ENCODE results near the gene DCLRE1B. TPM values are rescaled to one million over a fixed set of nuclear protein-coding genes. Genes with fewer than 3 reads are reported as not detected.

Gene DCLRE1B
- total and polyA plus RNA-seq, 9 of the 15 experiments (the other 6 are each of a cell fraction or from before 2014, with no cell fraction given): 10.6 to 28.8 (median 17.2) TPM

DNA sequence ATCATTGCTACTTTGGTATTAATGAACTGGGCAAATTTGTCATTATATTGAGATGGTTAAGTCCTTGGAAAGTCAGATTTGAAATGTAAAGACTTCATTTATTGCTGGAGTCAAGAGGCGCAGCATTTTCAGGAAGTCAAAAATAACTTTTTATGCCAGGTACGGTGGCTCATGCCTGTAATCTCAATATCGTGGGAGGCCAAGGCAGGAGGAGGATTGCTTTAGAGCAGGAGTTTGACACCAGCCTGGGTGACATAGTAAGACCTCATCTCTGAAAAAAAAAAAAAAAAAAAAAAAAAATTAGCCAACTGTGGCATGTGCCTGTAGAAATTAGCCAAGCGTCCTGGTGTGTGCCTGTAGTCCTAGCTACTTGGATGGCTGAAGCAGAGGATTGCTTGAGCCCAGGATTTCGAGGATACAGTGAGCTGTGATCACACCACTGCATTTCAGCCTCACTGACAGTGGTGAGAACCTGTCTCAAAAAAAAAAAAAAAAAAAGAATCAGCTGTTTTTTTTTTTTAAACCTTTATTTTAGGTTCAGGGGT is 29.5 kb downstream of the DCLRE1B start:
- POLR2A ChIA-PET: interaction anchor here (1.7 kb wide), 1 partner anchor 12 kb away, joined by 13 read pairs; no protein-coding TSS in a partner anchor
- H4K20me1 ChIP-seq (replicated peaks; ENCODE audit: control insufficient read depth, insufficient read depth, low read length): peaks cover 21% of the 10 kb centered on the region

GRCh38 chr1:113935176-113935575 is 30.1 kb downstream of the DCLRE1B start:
- Histone ChIP-seq H3K79me2 (ENCODE audit: control insufficient read depth, insufficient read depth, low read length) (peaks cover 100% of the 10 kb centered on the region), H3K9me3 (replicated peaks; ENCODE audit: control insufficient read depth, insufficient read depth, low read depth, low read length) (no peaks in the 10 kb centered on the region), H3K4me3 (no peak overlapping the region), H3K4me2 (ENCODE audit: insufficient read depth, low read length) (no peak overlapping the region), H2AFZ (ENCODE audit: low read depth, low read length) (no peak overlapping the region), H3K27ac (ENCODE audit: extremely low read depth, low read depth, low read length) (no peak overlapping the region), H3K27me3 (ENCODE audit: control insufficient read depth in 2 of 2, insufficient read depth in 2 of 2, low read length in 2 of 2) (no peaks in the 10 kb centered on the region), H3K4me1 (replicated peaks in 1 of 2; ENCODE audit: control insufficient read depth in 2 of 2, insufficient read depth in 2 of 2, low read length in 2 of 2) (peaks cover 21 to 38% of the 10 kb centered on the region in 2 experiments), H3K9me1 (ENCODE audit: control insufficient read depth, insufficient read depth, low read length) (no peaks in the 10 kb centered on the region), H3K9ac (ENCODE audit: insufficient read depth in 1 of 2, low read depth in 2 of 2, low read length in 2 of 2) (no peak overlapping the region), H4K20me1 (replicated peaks; ENCODE audit: control insufficient read depth, insufficient read depth, low read length) (peaks cover 18% of the 10 kb centered on the region), H3K36me3 (ENCODE audit: control insufficient read depth, insufficient read depth, low read length) (peaks cover 39% of the 10 kb centered on the region)
- POLR2A ChIA-PET: no interaction called here
- DNase-seq (ENCODE audit: extremely low read depth in 1 of 4, low spot score in 3 of 4) (no peak), FAIRE-seq (no peak), ATAC-seq (no peak)
- CTCF ChIA-PET (ENCODE audit: low intra/inter-chr PET ratio): no interaction called here
- in situ Hi-C loops (cut with MboI): no loop called here
- whole genome bisulfite sequencing (ENCODE audit: insufficient coverage, low coverage, missing lambda C conversion rate): 84% methylated on average over 1 of the region's 1 CpG
- no TSS peak for BruUV-seq (replicated peaks)
- intact Hi-C loops (cut with micrococcal nuclease): loop anchor here (10.0 kb wide), 1 partner anchor 180 kb away; the partner anchor contains the start of gene PHTF1
- TF ChIP-seq ARID4B (CRISPR knock-in tag; IDR thresholded peaks at IDR 0.05) (no peak), FOXK1 (CRISPR knock-in tag; IDR thresholded peaks at IDR 0.05; ENCODE audit: borderline replicate concordance) (no peak), KAT2B (IDR thresholded peaks at IDR 0.05; ENCODE audit: low read depth, low read length) (no peak), ZBTB7A (IDR thresholded peaks at IDR 0.05; ENCODE audit: borderline replicate concordance, control insufficient read depth, low read depth, low read length) (no peak), TAL1 (IDR thresholded peaks at IDR 0.05) (no peak), TEAD4 (IDR thresholded peaks at IDR 0.05; ENCODE audit: low read length) (no peak), TEAD4 (CRISPR knock-in tag; IDR thresholded peaks at IDR 0.05; ENCODE audit: borderline replicate concordance) (no peak), HDAC2 (IDR thresholded peaks at IDR 0.05) (0 out of 2 replicates have a peak, but pooled peaks have one; percentile 45)

More for the DNA sequence above, 29.5 kb downstream of the DCLRE1B start:
- BruUV-seq (replicated peaks): no TSS peak
- Histone ChIP-seq H3K27ac (ENCODE audit: extremely low read depth, low read depth, low read length) (no peak overlapping the region), H3K9me3 (replicated peaks; ENCODE audit: control insufficient read depth, insufficient read depth, low read depth, low read length) (no peaks in the 10 kb centered on the region), H3K4me3 (no peak overlapping the region), H2AFZ (ENCODE audit: low read depth, low read length) (no peak overlapping the region), H3K36me3 (ENCODE audit: control insufficient read depth, insufficient read depth, low read length) (peaks cover 36% of the 10 kb centered on the region), H3K9ac (ENCODE audit: insufficient read depth in 1 of 2, low read depth in 2 of 2, low read length in 2 of 2) (no peak overlapping the region), H3K9me1 (ENCODE audit: control insufficient read depth, insufficient read depth, low read length) (no peaks in the 10 kb centered on the region), H3K4me1 (replicated peaks in 1 of 2; ENCODE audit: control insufficient read depth in 2 of 2, insufficient read depth in 2 of 2, low read length in 2 of 2) (peaks cover 25 to 38% of the 10 kb centered on the region in 2 experiments), H3K27me3 (ENCODE audit: control insufficient read depth in 2 of 2, insufficient read depth in 2 of 2, low read length in 2 of 2) (no peaks in the 10 kb centered on the region), H3K4me2 (ENCODE audit: insufficient read depth, low read length) (no peak overlapping the region), H3K79me2 (ENCODE audit: control insufficient read depth, insufficient read depth, low read length) (peaks cover 100% of the 10 kb centered on the region)
- TF ChIP-seq YY1 (IDR thresholded peaks at IDR 0.05; ENCODE audit: borderline replicate concordance in 1 of 3, control insufficient read depth in 1 of 3, extremely low read depth in 1 of 3, insufficient read depth in 3 of 3, insufficient read length in 1 of 3, insufficient replicate concordance in 2 of 3, low read depth in 1 of 3, low read length in 2 of 3): no peak
- TF ChIP-seq CCNT2 (IDR thresholded peaks at IDR 0.05; ENCODE audit: borderline replicate concordance, extremely low read depth, insufficient read length, low read depth, low read length): no peak
- no peak for TF ChIP-seq BCL6 (CRISPR knock-in tag; IDR thresholded peaks at IDR 0.05)
- TF ChIP-seq PHF20 (IDR thresholded peaks at IDR 0.05; ENCODE audit: partially characterized antibody): no peak
- no peak for TF ChIP-seq SAFB2 (IDR thresholded peaks at IDR 0.05; ENCODE audit: borderline replicate concordance, low read depth, low read length, severe bottlenecking)
- no peak for TF ChIP-seq NCOA2 (IDR thresholded peaks at IDR 0.05; ENCODE audit: partially characterized antibody in 2 of 2)
- TF ChIP-seq ZNF384 (IDR thresholded peaks at IDR 0.05; ENCODE audit: low read depth, low read length): peak; percentile 53; the same call in 1 of the 2 replicates
- no peak for TF ChIP-seq ZNF561 (CRISPR knock-in tag; conservative IDR thresholded peaks at IDR 0.05)
- no peak for TF ChIP-seq TCF7 (IDR thresholded peaks at IDR 0.05; ENCODE audit: borderline replicate concordance)
- ATAC-seq: no peak
- in situ Hi-C loops (cut with MboI) (no loop called here), intact Hi-C loops (cut with micrococcal nuclease) (loop anchor here (10.0 kb wide), 1 partner anchor 180 kb away; the partner anchor contains the start of gene PHTF1)
- no peak for FAIRE-seq
- 66% methylated on average over 5 of the region's 5 CpGs for WGBS (ENCODE audit: insufficient coverage, low coverage, missing lambda C conversion rate)
- DNase-seq (ENCODE audit: extremely low read depth in 1 of 4, low spot score in 3 of 4): no peak
- CTCF ChIA-PET (ENCODE audit: low intra/inter-chr PET ratio): no interaction called here

All from K562 (cell line).